ENCODE data around the gene MCM10.

GRCh38 chr10:13223241-13223640 lies 61.9 kb downstream of the MCM10 start:
- TF ChIP-seq POLR2A (IDR thresholded peaks at IDR 0.05; ENCODE audit: low read depth, low read length) (no peak), CEBPB (IDR thresholded peaks at IDR 0.05; ENCODE audit: low read depth, low read length) (no peak), ELK1 (IDR thresholded peaks at IDR 0.05; ENCODE audit: borderline replicate concordance, low read depth, low read length) (no peak), FOS (IDR thresholded peaks at IDR 0.05; ENCODE audit: low read depth, low read length) (no peak), CTCF (conservative IDR thresholded peaks at IDR 0.05; ENCODE audit: low read depth, low read length) (no peak), RFX5 (IDR thresholded peaks at IDR 0.05; ENCODE audit: low read depth, low read length) (no peak), MXI1 (IDR thresholded peaks at IDR 0.05; ENCODE audit: borderline replicate concordance, low read depth, low read length) (no peak), RAD21 (IDR thresholded peaks at IDR 0.05; ENCODE audit: low read length) (no peak)

All from IMR-90 (cell line).